HepG2 (cell line): Measurements from ENCODE around the gene NOL12. TPM values are rescaled to one million over a fixed set of nuclear protein-coding genes. Genes with fewer than 3 reads are reported as not detected.

Experiments
- AHR ChIP-seq: IDR thresholded peaks from 2 replicates; pipeline ENCODE4 v1.6.1; 2018; ENCODE audit warnings: missing genetic modification reagents, missing compliant biosample characterization
- ARHGAP35 ChIP-seq: sonication (generic); formaldehyde crosslinking; IDR thresholded peaks from 2 replicates; pipeline ENCODE4 v1.9.0; 2022; ENCODE audit warnings: mild to moderate bottlenecking, inconsistent platforms, moderate library complexity, missing genetic modification reagents, borderline replicate concordance
- BCL6 ChIP-seq: IDR thresholded peaks from 2 replicates; pipeline ENCODE4 v1.6.1; 2016; ENCODE audit warnings: missing genetic modification reagents, missing compliant biosample characterization
- HNRNPK ChIP-seq: fragments of 200-400 bp; formaldehyde crosslinking; IDR thresholded peaks from 2 replicates; pipeline ENCODE4 v1.6.1; 2018; ENCODE audit warnings: low read length, low read depth, moderate library complexity, mild to moderate bottlenecking; ENCODE audit not compliant: poor library complexity, severe bottlenecking
- HOXD1 ChIP-seq: sonication (generic); formaldehyde crosslinking; IDR thresholded peaks from 2 replicates; pipeline ENCODE4 v1.5.0; 2020; ENCODE audit warnings: missing genetic modification reagents
- MBD4 ChIP-seq: IDR thresholded peaks from 2 replicates; pipeline ENCODE4 v1.6.1; 2012; ENCODE audit warnings: low read length, inconsistent platforms, borderline replicate concordance
- RARA ChIP-seq: IDR thresholded peaks from 2 replicates; pipeline ENCODE4 v1.6.1; 2016; ENCODE audit warnings: missing genetic modification reagents, missing compliant biosample characterization
- SMAD1 ChIP-seq: sonication (generic); formaldehyde crosslinking; IDR thresholded peaks from 2 replicates; pipeline ENCODE4 v1.4.0; 2020; ENCODE audit warnings: missing genetic modification reagents, low read depth, mild to moderate bottlenecking, borderline replicate concordance
- TRAFD1 ChIP-seq: sonication (generic); formaldehyde crosslinking; IDR thresholded peaks from 2 replicates; pipeline ENCODE4 v1.5.1; 2020; ENCODE audit warnings: missing genetic modification reagents, mild to moderate bottlenecking, borderline replicate concordance
- ZNF138 ChIP-seq: sonication (generic); formaldehyde crosslinking; IDR thresholded peaks from 2 replicates; pipeline ENCODE4 v1.5.0; 2020; ENCODE audit warnings: mild to moderate bottlenecking, low read depth, missing genetic modification reagents
- ZNF318 ChIP-seq: sonication (generic); formaldehyde crosslinking; IDR thresholded peaks from 2 replicates; pipeline ENCODE4 v1.4.0; 2020; ENCODE audit warnings: mild to moderate bottlenecking, missing genetic modification reagents
- ZNF530 ChIP-seq: sonication (generic); formaldehyde crosslinking; IDR thresholded peaks from 2 replicates; pipeline ENCODE4 v1.5.0; 2020; ENCODE audit warnings: low read depth, mild to moderate bottlenecking, missing genetic modification reagents
- ZSCAN5A ChIP-seq: sonication (generic); formaldehyde crosslinking; IDR thresholded peaks from 2 replicates; pipeline ENCODE4 v1.8.0; 2022; ENCODE audit warnings: mild to moderate bottlenecking, missing genetic modification reagents, borderline replicate concordance
- polyA plus RNA-seq, 8 experiments: library from polyadenylated mRNA; depleted of rRNA in 3 of 8; stranded (reverse) in 7 of 8; unstranded in 1 of 8; fragments of >200 nt; fragmentation: Illumina TruSeq in 4 of 8; extraction: Trizol in 4 of 8; gene quantifications; 2 replicates each; pipeline versions ENCODE4 v1.2.1 to v1.2.3, GENCODE V29; 2011 to 2016; ENCODE audit warnings: low read depth in 4 of 8, missing spikeins in 1 of 8, mixed read lengths in 1 of 8; ENCODE audit not compliant: insufficient read depth in 1 of 8
- total RNA-seq, 5 experiments: library from RNA; depleted of rRNA; stranded (reverse); fragments of >200 nt; fragmentation: Illumina TruSeq; extraction: Trizol; gene quantifications; 2 replicates each; pipeline ENCODE4 v1.2.3, GENCODE V29; 2016; ENCODE audit warnings: low read depth in 1 of 5
- TF ChIP-seq, protein P1 (sequence below): sonication (generic); formaldehyde crosslinking; IDR thresholded peaks from 2 replicates; pipeline ENCODE4 v1.9.0; 2021; ENCODE audit warnings: missing genetic modification reagents, borderline replicate concordance

Gene NOL12
- total and polyA plus RNA-seq, 2 of the 13 experiments (the other 11 are each of a cell fraction or from before 2014, with no cell fraction given): 14.3 to 31.4 TPM

DNA sequence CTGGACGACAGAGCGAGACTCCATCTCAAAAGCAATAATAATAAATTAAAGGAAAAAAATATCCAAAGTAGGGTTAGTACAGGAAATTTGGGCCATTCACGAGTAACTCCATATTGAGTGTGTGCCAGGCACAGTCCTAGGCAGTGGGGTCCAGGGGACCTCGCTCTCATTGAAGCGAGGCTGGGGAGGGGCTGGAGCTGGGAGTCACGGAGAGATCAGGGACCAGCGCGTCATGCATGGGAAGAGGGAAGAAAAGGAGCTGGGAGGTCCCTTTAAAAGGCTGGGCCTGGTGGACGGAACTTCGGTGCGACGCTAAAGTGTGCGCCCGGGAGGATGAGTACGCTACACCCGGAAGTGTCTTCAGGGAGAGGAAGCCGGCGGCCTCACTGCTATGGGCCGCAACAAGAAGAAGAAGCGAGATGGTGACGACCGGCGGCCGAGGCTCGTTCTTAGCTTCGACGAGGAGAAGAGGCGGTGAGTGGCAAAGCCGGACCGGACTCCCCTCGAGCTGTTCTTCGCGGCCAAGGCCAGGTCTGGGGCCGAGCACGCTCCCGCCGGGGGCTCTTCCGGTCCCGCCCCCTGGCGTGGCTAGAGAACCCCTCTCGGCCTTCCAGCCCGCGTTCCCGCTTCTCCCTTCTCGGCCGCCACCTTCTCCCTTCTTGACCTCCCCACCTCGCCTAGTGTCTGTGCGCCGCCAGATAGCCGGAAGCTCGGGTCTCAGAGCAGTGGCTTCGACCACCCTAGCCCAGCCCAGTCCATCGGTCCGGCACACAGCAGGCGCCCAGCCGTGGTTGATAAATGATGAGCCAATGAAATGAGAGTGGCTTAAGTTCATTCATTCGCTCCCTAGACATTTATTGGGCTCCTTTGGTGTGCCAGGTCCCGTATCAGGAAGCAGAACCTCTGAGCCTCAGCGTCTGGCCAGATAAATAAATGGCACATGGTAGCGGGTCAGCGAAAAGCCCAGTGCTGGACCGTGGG lies at the start of gene NOL12 (continued):
- TF ChIP-seq TRAFD1 (0 out of 2 replicates have a peak, but pooled peaks have one; percentile 30), MBD4 (no peak), ZSCAN5A (CRISPR knock-in tag) (0 out of 2 replicates have a peak, but pooled peaks have one; percentile 15), BCL6 (CRISPR knock-in tag) (peak; percentile 58), HNRNPK (no peak), ZNF318 (no peak), HOXD1 (0 out of 2 replicates have a peak, but pooled peaks have one; percentile 28), ZNF138 (peak; percentile 62; the same call in 1 of the 2 replicates), SMAD1 (CRISPR knock-in tag) (peak; percentile 62; the same call in 1 of the 2 replicates), ARHGAP35 (CRISPR knock-in tag) (no peak; the same call in 1 of the 2 replicates), AHR (CRISPR knock-in tag) (peak; percentile 61; the same call in 1 of the 2 replicates), ZNF530 (CRISPR knock-in tag) (no peak), RARA (CRISPR knock-in tag) (peak; percentile 33; the same call in 1 of the 2 replicates)
- TF ChIP-seq, protein P1, sequence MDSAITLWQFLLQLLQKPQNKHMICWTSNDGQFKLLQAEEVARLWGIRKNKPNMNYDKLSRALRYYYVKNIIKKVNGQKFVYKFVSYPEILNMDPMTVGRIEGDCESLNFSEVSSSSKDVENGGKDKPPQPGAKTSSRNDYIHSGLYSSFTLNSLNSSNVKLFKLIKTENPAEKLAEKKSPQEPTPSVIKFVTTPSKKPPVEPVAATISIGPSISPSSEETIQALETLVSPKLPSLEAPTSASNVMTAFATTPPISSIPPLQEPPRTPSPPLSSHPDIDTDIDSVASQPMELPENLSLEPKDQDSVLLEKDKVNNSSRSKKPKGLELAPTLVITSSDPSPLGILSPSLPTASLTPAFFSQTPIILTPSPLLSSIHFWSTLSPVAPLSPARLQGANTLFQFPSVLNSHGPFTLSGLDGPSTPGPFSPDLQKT (CRISPR knock-in tag): 0 out of 2 replicates have a peak, but pooled peaks have one; percentile 32
